Caco-2 (cell line): ENCODE results near the gene RPS6KA2. TPM values are rescaled to one million over a fixed set of nuclear protein-coding genes. Genes with fewer than 3 reads are reported as not detected.

ENCODE experiments used
- Bru-seq: library from RNA; stranded (reverse); fragments of 400-500 nt; gene quantifications from one replicate; lab custom pipeline; 2021; lab: Mats Ljungman, UMichigan
- BruChase-seq, 2 experiments: library from RNA; stranded (reverse); fragments of 400-500 nt; gene quantifications; one replicate each; lab custom pipeline; 2021; lab: Mats Ljungman, UMichigan
- BruUV-seq: library from RNA; stranded (reverse); fragments of 400-500 nt; replicated peaks from 2 replicates; lab custom pipeline; 2021; lab: Mats Ljungman, UMichigan
- CTCF ChIA-PET: fragments of 300-600 bp; sonication (Branson Sonifier 250); formaldehyde crosslinking; loops from one replicate; lab custom pipeline; 2022; ENCODE audit warnings: antibody characterized with exemption; lab: Charles Lee
- POLR2A ChIA-PET: fragments of 300-600 bp; sonication (Branson Sonifier 250); formaldehyde crosslinking; loops from one replicate; lab custom pipeline; 2022; ENCODE audit warnings: antibody characterized with exemption; lab: Charles Lee
- DNase-seq, 2 experiments: peaks; one replicate each; pipeline versions ENCODE4 v3.0.0 to v3.0.0-alpha.2; 2020 to 2022
- H3K27me3 ChIP-seq: replicated peaks from 2 replicates; pipeline ENCODE4 v1.6.0; 2011; ENCODE audit warnings: low read length; ENCODE audit not compliant: control insufficient read depth, insufficient read depth
- H3K36me3 ChIP-seq: 2 replicates; pipeline ENCODE4 v1.5.1; 2011; ENCODE audit warnings: low read length; ENCODE audit not compliant: control insufficient read depth, insufficient read depth
- H3K4me1 ChIP-seq: fragments of 250-450 bp; sonication (Bioruptor Pico); 2 replicates; pipeline ENCODE4 v1.5.1; 2020; ENCODE audit warnings: mild to moderate bottlenecking
- H3K4me3 ChIP-seq: 2 replicates; pipeline ENCODE4 v1.5.1; 2011; ENCODE audit warnings: low read depth, mild to moderate bottlenecking, control low read depth, low read length
- H3K9me3 ChIP-seq: fragments of 250-450 bp; sonication (Bioruptor Pico); 2 replicates; pipeline ENCODE4 v1.5.1; 2020; ENCODE audit warnings: mild to moderate bottlenecking, moderate library complexity
- H3K27ac Mint-ChIP-seq: one replicate; pipeline ENCODE4 v1.8.0; 2022; ENCODE audit warnings: mixed read lengths; ENCODE audit not compliant: unreplicated experiment
- H3K27me3 Mint-ChIP-seq: one replicate; pipeline ENCODE4 v1.8.0; 2022; ENCODE audit warnings: mixed read lengths; ENCODE audit not compliant: insufficient read depth, unreplicated experiment
- H3K36me3 Mint-ChIP-seq: one replicate; pipeline ENCODE4 v1.8.0; 2022; ENCODE audit warnings: mild to moderate bottlenecking, mixed read lengths; ENCODE audit not compliant: insufficient read depth, unreplicated experiment
- H3K4me1 Mint-ChIP-seq: one replicate; pipeline ENCODE4 v1.8.0; 2022; ENCODE audit warnings: low read depth, mixed read lengths; ENCODE audit not compliant: unreplicated experiment
- H3K4me3 Mint-ChIP-seq: one replicate; pipeline ENCODE4 v1.8.0; 2022; ENCODE audit warnings: mild to moderate bottlenecking, moderate library complexity, mixed read lengths; ENCODE audit not compliant: unreplicated experiment
- H3K9me3 Mint-ChIP-seq: one replicate; pipeline ENCODE4 v1.8.0; 2022; ENCODE audit warnings: mixed read lengths; ENCODE audit not compliant: unreplicated experiment
- intact Hi-C: fragments of 100-400 bp; cut with micrococcal nuclease; formaldehyde crosslinking; loops from one replicate; pipeline ENCODE4 v1.10.0; 2022; ENCODE audit not compliant: unreplicated experiment
- long read RNA-seq: library from polyadenylated mRNA; stranded (forward); transcript quantifications from one replicate; pipeline ENCODE4 v2.0.0, GENCODE V29; 2022
- total RNA-seq: library from RNA; stranded (reverse); gene quantifications from 2 replicates; pipeline ENCODE4 v1.2.3, GENCODE V29; 2022
- TF ChIP-seq, protein P1 (sequence below), 2 experiments: fragments of 200-600 bp in 1 of 2; IDR thresholded peaks; 1 replicate in 1 of 2; 2 replicates in 1 of 2; pipeline versions ENCODE4 v1.5.1 to v1.8.0; 2011 to 2022; ENCODE audit warnings: antibody characterized with exemption in 1 of 2, control low read depth in 1 of 2, inconsistent platforms in 1 of 2, low read depth in 1 of 2, low read length in 1 of 2, mild to moderate bottlenecking in 1 of 2, moderate library complexity in 1 of 2; ENCODE audit not compliant: insufficient read depth in 1 of 2, severe bottlenecking in 1 of 2, unreplicated experiment in 1 of 2

RPS6KA2 gene
- total RNA-seq, result 5.5 and 5.6 TPM in 2 replicates
- percentile 38 among the genes with signal in this experiment for Bru-seq, nascent RNA
- BruChase-seq, experiment 1, labeled RNA remaining after a 2-hour chase, result percentile 37 among the genes with signal in this experiment
- BruChase-seq, experiment 2, labeled RNA remaining after a 6-hour chase, result percentile 38 among the genes with signal in this experiment
- long read RNA-seq, full-length matches to known transcripts, result 4 of 11 reads
- long read RNA-seq, partial matches to known transcripts, result 3 of 11 reads
- long read RNA-seq, other reads (novel, unspliced or antisense), result 4 of 11 reads

GRCh38 chr6:166627033-166627874 is at the start of gene RPS6KA2:
TSS of gene RPS6KA2 (minus strand) at chr6:166627251. CDS start at chr6:166627019, 232 bp downstream.
- POLR2A ChIA-PET, result interaction anchor here (0.6 to 1.0 kb wide), 3 partner anchors 38 to 133 kb away, joined by 3 to 11 read pairs (median 3); no protein-coding TSS in a partner anchor
- H3K9me3 Mint-ChIP-seq, result peaks cover 1% of the 10 kb centered on the region
- H3K4me1 Mint-ChIP-seq, result no peaks in the 10 kb centered on the region
- Histone ChIP-seq H3K36me3 (no peaks in the 10 kb centered on the region), H3K27me3 (peaks cover 10% of the 10 kb centered on the region), H3K4me1 (peaks cover 14% of the 10 kb centered on the region), H3K9me3 (no peaks in the 10 kb centered on the region), H3K4me3 (peak within 1 kb of the TSS; percentile 59)
- DNase-seq, result peak; percentile 99 to 100
- no TSS peak for BruUV-seq
- H3K36me3 Mint-ChIP-seq, result peaks cover 14% of the 10 kb centered on the region
- TF ChIP-seq, protein P1, sequence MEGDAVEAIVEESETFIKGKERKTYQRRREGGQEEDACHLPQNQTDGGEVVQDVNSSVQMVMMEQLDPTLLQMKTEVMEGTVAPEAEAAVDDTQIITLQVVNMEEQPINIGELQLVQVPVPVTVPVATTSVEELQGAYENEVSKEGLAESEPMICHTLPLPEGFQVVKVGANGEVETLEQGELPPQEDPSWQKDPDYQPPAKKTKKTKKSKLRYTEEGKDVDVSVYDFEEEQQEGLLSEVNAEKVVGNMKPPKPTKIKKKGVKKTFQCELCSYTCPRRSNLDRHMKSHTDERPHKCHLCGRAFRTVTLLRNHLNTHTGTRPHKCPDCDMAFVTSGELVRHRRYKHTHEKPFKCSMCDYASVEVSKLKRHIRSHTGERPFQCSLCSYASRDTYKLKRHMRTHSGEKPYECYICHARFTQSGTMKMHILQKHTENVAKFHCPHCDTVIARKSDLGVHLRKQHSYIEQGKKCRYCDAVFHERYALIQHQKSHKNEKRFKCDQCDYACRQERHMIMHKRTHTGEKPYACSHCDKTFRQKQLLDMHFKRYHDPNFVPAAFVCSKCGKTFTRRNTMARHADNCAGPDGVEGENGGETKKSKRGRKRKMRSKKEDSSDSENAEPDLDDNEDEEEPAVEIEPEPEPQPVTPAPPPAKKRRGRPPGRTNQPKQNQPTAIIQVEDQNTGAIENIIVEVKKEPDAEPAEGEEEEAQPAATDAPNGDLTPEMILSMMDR (IDR thresholded peaks at IDR 0.05; ENCODE audit: insufficient read depth in 1 of 2, low read depth in 1 of 2, low read length in 1 of 2, severe bottlenecking in 1 of 2, unreplicated experiment in 1 of 2), result no peak
- peak within 1 kb of the TSS; percentile 86 for H3K4me3 Mint-ChIP-seq
- peak within 1 kb of the TSS; percentile 45 for H3K27ac Mint-ChIP-seq
- H3K27me3 Mint-ChIP-seq, result peaks cover 13% of the 10 kb centered on the region
- intact Hi-C loops, result loop anchor here (1.0 to 5.0 kb wide), 6 partner anchors 40 to 370 kb away; partner anchors contain the start of genes CEP43 and RAMACL
- CTCF ChIA-PET, result interaction anchor here (0.6 to 1.0 kb wide), 6 partner anchors 12 to 932 kb away, joined by 3 to 7 read pairs (median 6); no protein-coding TSS in a partner anchor

DNA sequence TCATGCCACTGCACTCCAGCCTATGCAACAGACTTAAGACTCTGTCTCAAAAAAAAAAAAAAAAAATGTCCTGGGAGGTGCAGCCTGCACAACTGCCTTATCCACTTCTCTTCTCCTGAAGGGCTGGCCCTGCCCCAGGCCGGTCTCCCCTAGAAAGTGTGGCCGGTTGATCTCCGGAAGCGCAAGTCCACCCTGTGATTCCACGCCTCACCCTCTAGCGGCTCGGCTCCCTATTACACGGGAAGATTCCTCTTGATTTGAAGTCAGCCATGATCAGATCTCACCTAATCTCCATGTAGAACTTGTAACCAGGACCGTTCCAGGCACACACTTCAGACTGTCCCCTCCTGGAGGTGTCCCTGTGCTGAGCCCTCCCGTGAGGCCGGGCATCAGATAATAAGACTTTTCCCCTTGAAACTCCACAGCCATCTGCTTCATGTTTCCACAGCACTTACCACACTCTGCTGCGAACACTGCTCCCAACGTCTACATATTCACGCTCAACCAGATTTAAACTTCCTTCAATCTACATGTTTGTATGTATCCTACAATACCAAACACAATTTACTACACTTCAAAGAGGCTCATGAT is 49.3 kb upstream of the RPS6KA2 start:
- intact Hi-C loops, result no loop called here
- no peak for DNase-seq

More for the DNA sequence above, 49.3 kb upstream of the RPS6KA2 start:
- Histone ChIP-seq H3K9me3 (peaks cover 4% of the 10 kb centered on the region; the same call in 1 of the 2 replicates), H3K4me1 (peaks cover 29% of the 10 kb centered on the region), H3K27me3 (no peaks in the 10 kb centered on the region), H3K36me3 (no peaks in the 10 kb centered on the region), H3K4me3 (no peak overlapping the region)
- H3K27ac Mint-ChIP-seq, result peak overlapping the region; percentile 54
- H3K27me3 Mint-ChIP-seq, result no peaks in the 10 kb centered on the region
- ChIA-PET POLR2A (no interaction called here), CTCF (no interaction called here)
- no peaks in the 10 kb centered on the region for H3K9me3 Mint-ChIP-seq
- peaks cover 9% of the 10 kb centered on the region for H3K36me3 Mint-ChIP-seq
- peaks cover 35% of the 10 kb centered on the region for H3K4me1 Mint-ChIP-seq
- TF ChIP-seq, protein P1 (IDR thresholded peaks at IDR 0.05; ENCODE audit: insufficient read depth in 1 of 2, low read depth in 1 of 2, low read length in 1 of 2, severe bottlenecking in 1 of 2, unreplicated experiment in 1 of 2), result no peak
- H3K4me3 Mint-ChIP-seq, result no peak overlapping the region
- BruUV-seq, result no TSS peak
